ENCODE data around the gene EGFL7.

The EGFL7 gene

GRCh38 chr9:136691316-136692184, 28.8 kb downstream of the EGFL7 start:
- no peak for DNase-seq (ENCODE audit: low spot score)
- in situ Hi-C loops (cut with MboI; ENCODE audit: low sequenced_read_pairs, unreplicated experiment), result no loop called here
- TF ChIP-seq CTCF (IDR thresholded peaks at IDR 0.05; ENCODE audit: borderline replicate concordance, control extremely low read depth, extremely low read depth, insufficient read depth, missing control alignments), result no peak

- in situ Hi-C loops (cut with MboI; ENCODE audit: low sequenced_read_pairs, unreplicated experiment), result no loop called here
Observed at GRCh38 chr9:136692185-136693134, 29.7 kb downstream of the EGFL7 start.

GRCh38 chr9:136693135-136693489, 30.4 kb downstream of the EGFL7 start:
- DNase-seq (ENCODE audit: low spot score), result no peak
- in situ Hi-C loops (cut with MboI; ENCODE audit: low sequenced_read_pairs, unreplicated experiment), result no loop called here
- TF ChIP-seq CTCF (IDR thresholded peaks at IDR 0.05; ENCODE audit: borderline replicate concordance, control extremely low read depth, extremely low read depth, insufficient read depth, missing control alignments), result no peak

More at GRCh38 chr9:136692185-136693134, 29.7 kb downstream of the EGFL7 start:
- no peak for DNase-seq (ENCODE audit: low spot score)
- TF ChIP-seq CTCF (IDR thresholded peaks at IDR 0.05; ENCODE audit: borderline replicate concordance, control extremely low read depth, extremely low read depth, insufficient read depth, missing control alignments), result no peak

DNA sequence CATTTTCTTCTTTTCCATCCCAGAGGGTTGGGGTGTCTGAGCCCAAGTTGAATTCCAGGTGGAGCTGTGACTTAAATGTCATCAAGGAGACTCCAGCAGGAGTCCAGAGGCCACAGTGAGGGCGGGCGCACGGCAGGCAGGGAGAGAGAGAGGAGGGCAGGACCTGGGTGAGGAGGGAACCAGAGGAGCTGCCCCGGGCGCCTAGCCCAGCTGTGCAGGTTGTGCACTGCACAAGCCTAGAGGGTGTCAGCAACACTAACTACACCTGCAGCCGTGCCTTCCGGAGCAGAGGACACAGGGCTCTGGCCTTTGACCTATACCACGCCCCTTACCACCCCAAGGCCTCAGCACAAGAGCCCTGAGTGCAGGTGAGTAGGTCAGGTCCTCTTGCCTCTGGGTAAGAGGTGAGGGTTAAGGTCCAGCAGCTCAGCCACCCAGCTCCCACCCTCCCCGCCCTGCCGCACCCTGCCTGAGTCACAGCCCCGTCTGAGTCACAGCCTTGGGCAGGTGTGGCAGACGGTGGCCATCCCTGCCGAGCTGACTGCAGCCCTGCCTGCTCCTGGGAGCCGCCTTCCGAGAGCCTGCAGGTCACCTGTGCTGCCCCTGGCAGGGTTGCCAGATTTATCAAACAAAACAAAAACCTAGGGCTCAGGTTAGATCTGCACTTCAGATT, 30.9 kb downstream of the EGFL7 start:
- in situ Hi-C loops (cut with MboI; ENCODE audit: low sequenced_read_pairs, unreplicated experiment), result no loop called here
- DNase-seq (ENCODE audit: low spot score), result no peak

GRCh38 chr9:136694163-136694871, 31.6 kb downstream of the EGFL7 start:
- in situ Hi-C loops (cut with MboI; ENCODE audit: low sequenced_read_pairs, unreplicated experiment), result no loop called here
- peak; percentile 53 for TF ChIP-seq CTCF (IDR thresholded peaks at IDR 0.05; ENCODE audit: borderline replicate concordance, control extremely low read depth, extremely low read depth, insufficient read depth, missing control alignments)
- peak; percentile 82 for DNase-seq (ENCODE audit: low spot score)

More for the DNA sequence above, 30.9 kb downstream of the EGFL7 start:
- TF ChIP-seq CTCF (IDR thresholded peaks at IDR 0.05; ENCODE audit: borderline replicate concordance, control extremely low read depth, extremely low read depth, insufficient read depth, missing control alignments), result no peak
